ENCODE measurements around the gene PSME2.

PSME2 gene

DNA sequence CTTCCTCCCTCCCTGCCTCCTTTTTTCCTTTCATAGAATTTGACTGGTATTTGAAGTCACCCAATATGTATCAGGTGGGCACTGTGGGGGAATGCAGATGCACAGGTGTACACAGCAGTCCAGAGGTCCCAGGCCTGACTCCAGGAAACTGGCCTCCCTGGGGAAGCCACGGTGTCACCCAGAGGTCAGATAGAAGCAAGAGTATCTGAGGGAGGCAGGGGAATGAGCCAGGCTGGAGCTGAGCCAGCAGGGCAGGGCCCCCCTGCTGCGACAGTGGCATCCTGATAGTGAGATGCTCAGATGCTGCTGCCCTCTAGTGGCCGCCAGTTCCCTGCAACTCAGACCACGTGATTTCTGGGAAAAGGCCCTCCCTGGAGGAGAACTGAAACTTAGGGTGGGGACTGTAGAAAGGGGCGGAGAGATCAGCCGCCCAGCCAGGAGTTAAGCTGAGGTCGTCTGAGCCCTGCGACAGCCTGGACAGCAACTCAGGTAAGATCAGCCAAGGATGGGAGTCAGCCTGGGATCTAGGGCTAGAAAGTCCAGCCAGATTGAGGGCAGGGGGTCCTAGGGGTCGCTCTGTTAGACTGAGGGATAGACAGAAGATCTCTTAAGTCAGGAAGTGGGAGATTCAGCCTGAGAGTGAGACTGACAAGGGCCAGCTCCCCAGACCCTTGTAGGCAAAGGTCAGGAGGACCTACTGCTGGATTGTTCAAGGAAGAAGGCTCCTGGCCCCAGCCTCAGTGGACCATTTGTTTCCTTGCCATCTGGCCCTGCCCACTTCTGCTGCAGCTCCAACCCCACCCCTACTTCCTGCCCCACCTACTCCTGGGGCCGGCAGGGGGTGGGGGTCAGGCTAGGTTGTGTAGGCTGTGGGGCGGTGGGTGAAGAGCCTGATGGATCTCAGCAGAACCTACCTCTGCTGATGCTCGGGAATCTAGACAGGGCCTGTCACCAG lies 14.7 kb upstream of the PSME2 start, which contains the start of gene IRF9:
IRF9 (plus strand) TSS at position 416 of the 955 bp plus-strand sequence. CDS start 880 bp downstream, outside the sequence.
- TF ChIP-seq, protein P1, sequence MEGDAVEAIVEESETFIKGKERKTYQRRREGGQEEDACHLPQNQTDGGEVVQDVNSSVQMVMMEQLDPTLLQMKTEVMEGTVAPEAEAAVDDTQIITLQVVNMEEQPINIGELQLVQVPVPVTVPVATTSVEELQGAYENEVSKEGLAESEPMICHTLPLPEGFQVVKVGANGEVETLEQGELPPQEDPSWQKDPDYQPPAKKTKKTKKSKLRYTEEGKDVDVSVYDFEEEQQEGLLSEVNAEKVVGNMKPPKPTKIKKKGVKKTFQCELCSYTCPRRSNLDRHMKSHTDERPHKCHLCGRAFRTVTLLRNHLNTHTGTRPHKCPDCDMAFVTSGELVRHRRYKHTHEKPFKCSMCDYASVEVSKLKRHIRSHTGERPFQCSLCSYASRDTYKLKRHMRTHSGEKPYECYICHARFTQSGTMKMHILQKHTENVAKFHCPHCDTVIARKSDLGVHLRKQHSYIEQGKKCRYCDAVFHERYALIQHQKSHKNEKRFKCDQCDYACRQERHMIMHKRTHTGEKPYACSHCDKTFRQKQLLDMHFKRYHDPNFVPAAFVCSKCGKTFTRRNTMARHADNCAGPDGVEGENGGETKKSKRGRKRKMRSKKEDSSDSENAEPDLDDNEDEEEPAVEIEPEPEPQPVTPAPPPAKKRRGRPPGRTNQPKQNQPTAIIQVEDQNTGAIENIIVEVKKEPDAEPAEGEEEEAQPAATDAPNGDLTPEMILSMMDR (conservative IDR thresholded peaks at IDR 0.05; ENCODE audit: low read depth, low read length), result peak; percentile 85
- peak within 1 kb of the TSS; percentile 88 for H3K4me3 ChIP-seq (ENCODE audit: low read length)
- peak; percentile 72 for DNase-seq (ENCODE audit: low read depth)

DNA sequence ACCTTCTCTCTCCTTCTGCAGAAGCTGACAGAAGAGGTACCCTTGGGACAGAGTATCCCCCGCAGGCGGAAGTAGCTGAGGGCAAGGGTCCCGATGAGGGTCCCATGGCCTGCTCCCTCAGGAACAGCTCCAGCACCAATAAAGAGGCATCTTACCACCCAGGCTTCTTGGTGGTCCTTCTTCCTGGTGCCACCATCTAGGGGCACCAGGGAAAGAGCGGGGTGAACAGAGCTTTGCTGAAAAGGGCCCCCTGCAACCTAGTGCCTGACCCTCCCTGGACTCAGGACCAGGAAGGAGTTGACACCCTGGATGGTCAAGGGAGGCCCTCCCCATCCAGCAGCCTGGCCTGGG lies 14.1 kb upstream of the PSME2 start:
- TF ChIP-seq, protein P1 (conservative IDR thresholded peaks at IDR 0.05; ENCODE audit: low read depth, low read length), result no peak
- no peak overlapping the region for H3K4me3 ChIP-seq (ENCODE audit: low read length)
- no peak for DNase-seq (ENCODE audit: low read depth)

DNA sequence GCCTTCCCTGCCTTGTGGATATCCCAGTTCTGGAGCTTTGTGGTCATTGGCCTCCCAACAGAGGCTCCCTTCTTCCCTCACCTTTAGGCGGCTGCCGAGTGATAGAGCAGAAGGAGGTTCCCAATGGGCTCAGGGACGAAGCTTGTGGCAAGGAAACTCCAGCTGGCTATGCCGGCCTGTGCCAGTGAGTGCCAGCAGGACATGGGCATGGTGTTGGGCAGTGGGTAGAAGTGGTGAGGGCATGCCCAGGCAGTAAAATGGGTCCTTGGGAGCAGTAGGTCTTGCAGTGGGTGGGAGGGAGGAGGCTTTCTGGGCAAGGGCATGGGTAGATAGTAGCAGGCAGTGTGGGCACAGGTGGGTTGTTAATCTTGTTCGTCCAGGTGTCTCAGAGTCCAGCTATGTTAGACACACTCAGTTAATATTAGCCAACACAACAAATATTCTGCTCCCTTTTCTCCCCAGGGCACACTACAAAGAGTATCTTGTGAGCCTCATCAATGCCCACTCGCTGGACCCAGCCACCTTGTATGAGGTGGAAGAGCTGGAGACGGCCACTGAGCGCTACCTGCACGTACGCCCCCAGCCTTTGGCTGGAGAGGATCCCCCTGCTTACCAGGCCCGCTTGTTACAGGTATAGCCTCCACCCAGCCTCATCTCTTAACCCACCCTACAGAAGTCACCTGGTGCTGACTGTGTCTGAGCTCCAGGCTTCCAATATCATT lies 13.5 kb upstream of the PSME2 start:
- H3K4me3 ChIP-seq (ENCODE audit: low read length), result no peak overlapping the region
- TF ChIP-seq, protein P1 (conservative IDR thresholded peaks at IDR 0.05; ENCODE audit: low read depth, low read length), result no peak
- no peak for DNase-seq (ENCODE audit: low read depth)

DNA sequence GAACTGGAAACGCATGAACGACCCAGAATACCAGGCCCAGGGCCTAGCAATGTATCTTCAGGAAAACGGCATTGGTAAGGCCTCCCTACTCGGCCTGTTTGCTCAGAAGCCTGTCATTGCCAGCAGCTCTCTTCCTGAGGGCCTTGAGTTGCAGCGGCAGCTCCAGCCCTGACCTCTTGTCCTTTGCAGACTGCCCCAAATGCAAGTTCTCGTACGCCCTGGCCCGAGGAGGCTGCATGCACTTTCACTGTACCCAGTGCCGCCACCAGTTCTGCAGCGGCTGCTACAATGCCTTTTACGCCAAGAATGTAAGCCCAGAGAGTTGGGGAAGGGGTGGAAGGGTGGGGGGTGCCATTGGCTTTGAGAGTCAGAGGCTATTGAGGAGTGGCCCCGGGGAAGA lies 10.9 kb upstream of the PSME2 start:
- no peak for DNase-seq (ENCODE audit: low read depth)
- TF ChIP-seq, protein P1 (conservative IDR thresholded peaks at IDR 0.05; ENCODE audit: low read depth, low read length), result no peak
- no peak overlapping the region for H3K4me3 ChIP-seq (ENCODE audit: low read length)

DNA sequence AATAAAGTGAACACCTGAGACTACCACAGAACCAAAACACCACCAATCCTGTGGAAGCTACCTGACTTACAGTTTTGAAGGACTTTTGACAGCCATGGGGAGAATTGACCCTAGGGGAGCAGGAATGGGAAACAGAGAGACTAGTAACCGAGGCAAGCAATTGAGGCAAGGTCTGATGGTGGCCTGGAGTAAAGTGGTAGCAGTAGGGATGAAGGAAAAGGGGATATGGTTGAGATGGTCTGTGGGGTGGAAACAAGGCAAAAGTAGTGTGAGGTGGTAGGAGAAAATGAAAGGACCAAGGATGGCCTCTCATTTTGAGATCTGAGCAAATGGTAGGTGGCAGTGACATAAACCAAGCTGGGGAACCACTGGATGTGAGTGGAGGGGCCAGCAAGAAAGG lies 10.4 kb upstream of the PSME2 start:
- no peak overlapping the region for H3K4me3 ChIP-seq (ENCODE audit: low read length)
- DNase-seq (ENCODE audit: low read depth), result no peak
- TF ChIP-seq, protein P1 (conservative IDR thresholded peaks at IDR 0.05; ENCODE audit: low read depth, low read length), result no peak

DNA sequence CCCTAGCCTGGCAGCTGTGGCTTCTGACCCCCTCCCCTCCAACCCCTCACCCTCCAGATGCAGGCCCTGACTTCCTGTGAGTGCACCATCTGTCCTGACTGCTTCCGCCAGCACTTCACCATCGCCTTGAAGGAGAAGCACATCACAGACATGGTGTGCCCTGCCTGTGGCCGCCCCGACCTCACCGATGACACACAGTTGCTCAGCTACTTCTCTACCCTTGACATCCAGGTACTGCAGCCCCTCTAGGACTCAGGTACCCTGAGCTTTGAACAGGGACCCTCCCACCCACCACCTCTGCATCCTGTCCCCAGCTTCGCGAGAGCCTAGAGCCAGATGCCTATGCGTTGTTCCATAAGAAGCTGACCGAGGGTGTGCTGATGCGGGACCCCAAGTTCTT lies 8.7 kb upstream of the PSME2 start:
- TF ChIP-seq, protein P1 (conservative IDR thresholded peaks at IDR 0.05; ENCODE audit: low read depth, low read length), result no peak
- no peak for DNase-seq (ENCODE audit: low read depth)

More for the DNA sequence above, 8.7 kb upstream of the PSME2 start:
- H3K4me3 ChIP-seq (ENCODE audit: low read length), result no peak overlapping the region
